Omental fat pad (tissue), 4 donors: ENCODE measurements around the gene HABP2. TPM values are rescaled to one million over a fixed set of nuclear protein-coding genes. Genes with fewer than 3 reads are reported as not detected.

Source experiments
- ATAC-seq: fragments of 150-250 bp; one replicate; pipeline ENCODE4 v1.9.1; 2016; ENCODE audit warnings: mild to moderate bottlenecking, moderate library complexity; ENCODE audit not compliant: low FRiP score
- DNase-seq: peaks from one replicate; pipeline ENCODE4 v3.0.0-alpha.2; 2019; ENCODE audit warnings: low spot score
- CTCF ChIP-seq, 3 donors: fragments of 450-650 bp; IDR thresholded peaks; one replicate each; pipeline ENCODE4 v1.5.1; 2016 to 2017; ENCODE audit warnings: antibody characterized with exemption in 3 of 3, mild to moderate bottlenecking in 3 of 3, moderate library complexity in 2 of 3
- total RNA-seq, 4 donors: library from RNA; depleted of rRNA; stranded (reverse); fragments of >200 nt; gene quantifications; one replicate each; pipeline ENCODE4 v1.1.0, GENCODE V29; 2016

The HABP2 gene
- total RNA-seq, 4 donors from 2014 or later, result not detected

- no peak for DNase-seq
- no peak for ATAC-seq
- TF ChIP-seq CTCF (IDR thresholded peaks at IDR 0.05), result no peak
Observed at GRCh38 chr10:113516061-113516460, 36.8 kb upstream of the HABP2 start.

- ATAC-seq (no peak), DNase-seq (no peak)
- TF ChIP-seq CTCF (IDR thresholded peaks at IDR 0.05), result no peak
Observed at GRCh38 chr10:113517165-113517900, 35.5 kb upstream of the HABP2 start.

GRCh38 chr10:113517901-113518260, 35.0 kb upstream of the HABP2 start:
- no peak for DNase-seq
- ATAC-seq, result no peak
- no peak for TF ChIP-seq CTCF (IDR thresholded peaks at IDR 0.05)

GRCh38 chr10:113518415-113518814, 34.4 kb upstream of the HABP2 start:
- TF ChIP-seq CTCF (IDR thresholded peaks at IDR 0.05), result no peak
- ATAC-seq (no peak), DNase-seq (no peak)

- TF ChIP-seq CTCF (IDR thresholded peaks at IDR 0.05), result no peak
- DNase-seq (no peak), ATAC-seq (no peak)
Observed at GRCh38 chr10:113518816-113519591, 33.8 kb upstream of the HABP2 start.

- ATAC-seq (no peak), DNase-seq (no peak)
- no peak for TF ChIP-seq CTCF (IDR thresholded peaks at IDR 0.05)
Observed at GRCh38 chr10:113519681-113520115, 33.2 kb upstream of the HABP2 start.

GRCh38 chr10:113520261-113520660, 32.6 kb upstream of the HABP2 start:
- DNase-seq, result no peak
- TF ChIP-seq CTCF (IDR thresholded peaks at IDR 0.05), result no peak
- ATAC-seq, result no peak
